Posterior vena cava (tissue), 2 donors: ENCODE results near the gene CEP128. TPM values are rescaled to one million over a fixed set of nuclear protein-coding genes. Genes with fewer than 3 reads are reported as not detected.

Source experiments
- DNase-seq: peaks from one replicate; pipeline ENCODE4 v3.0.0-alpha.2; 2020; ENCODE audit warnings: low spot score
- intact Hi-C, 2 donors: fragments of 100-400 bp; cut with DNase I; formaldehyde crosslinking; loops; one replicate each; pipeline versions ENCODE4 v1.14.1 to v1.14.2; 2022 to 2023
- total RNA-seq, 2 donors: library from RNA; stranded (reverse); fragmentation: NEBNext Ultra II Directional; extraction: Animal tissue kit (Norgen Biotek cat#: 25700); gene quantifications; one replicate each; pipeline ENCODE4 v1.2.1, GENCODE V29; 2021
- donor health status: DM: yes; HTN: yes; CAD: no.
- donor health status: DM: yes; HTN: yes; CAD: no.

CEP128 gene
- total RNA-seq, 2 donors from 2014 or later: 8.3 to 12.5 TPM

- intact Hi-C loops: no loop called here
- DNase-seq: no peak
These were observed 302.7 kb downstream of the CEP128 start for GRCh38 chr14:80638620-80639515.

DNA sequence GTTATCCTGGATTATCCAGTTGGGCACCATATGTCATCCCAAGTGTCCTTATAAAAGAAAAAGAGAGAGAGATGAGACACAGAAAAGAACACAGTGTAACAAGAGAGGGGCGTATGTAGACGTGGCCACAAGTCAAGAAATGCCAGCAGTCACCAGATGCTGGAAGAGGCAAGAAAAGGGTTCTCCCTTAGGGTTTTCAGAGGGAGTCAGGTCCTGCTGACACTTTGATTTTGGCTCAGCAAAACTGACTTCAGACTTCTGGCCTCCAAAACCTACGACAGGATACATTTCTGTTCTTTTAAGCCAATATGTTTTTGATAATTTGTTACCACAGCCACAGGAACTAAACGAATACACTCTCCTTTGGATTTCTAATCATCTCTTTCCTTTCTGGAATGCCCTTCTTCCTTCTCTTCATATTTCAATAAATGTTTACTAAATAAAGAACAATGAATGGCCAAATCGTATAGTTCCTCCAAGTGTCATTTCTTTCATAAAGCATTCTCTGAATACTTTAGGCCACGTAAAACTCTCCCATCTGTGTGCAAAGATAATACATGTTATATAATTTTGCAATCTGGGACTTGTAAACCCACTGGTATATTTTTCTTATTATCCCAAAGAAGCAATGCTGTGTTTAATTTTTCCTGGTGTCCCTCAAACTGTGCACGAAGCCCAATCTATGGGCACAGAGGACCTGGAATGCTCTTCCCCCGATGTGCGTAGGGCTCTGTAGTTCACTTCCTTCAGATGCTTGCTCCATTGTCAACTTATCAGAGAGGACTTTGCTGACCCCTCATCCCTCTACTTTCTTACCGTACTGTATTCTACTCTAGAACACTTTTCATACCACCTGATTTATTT is 303.6 kb downstream of the CEP128 start:
- intact Hi-C loops: no loop called here
- no peak for DNase-seq

GRCh38 chr14:80636071-80636470 is 305.5 kb downstream of the CEP128 start:
- no peak for DNase-seq
- intact Hi-C loops: no loop called here

GRCh38 chr14:80634106-80634758 is 307.3 kb downstream of the CEP128 start:
- intact Hi-C loops: no loop called here

GRCh38 chr14:80629606-80630005 is 311.9 kb downstream of the CEP128 start:
- DNase-seq: no peak
- intact Hi-C loops: no loop called here

More at GRCh38 chr14:80634106-80634758, 307.3 kb downstream of the CEP128 start:
- DNase-seq: no peak

- DNase-seq: no peak
- intact Hi-C loops: no loop called here
These were observed 313.0 kb downstream of the CEP128 start for GRCh38 chr14:80628547-80628946.

DNA sequence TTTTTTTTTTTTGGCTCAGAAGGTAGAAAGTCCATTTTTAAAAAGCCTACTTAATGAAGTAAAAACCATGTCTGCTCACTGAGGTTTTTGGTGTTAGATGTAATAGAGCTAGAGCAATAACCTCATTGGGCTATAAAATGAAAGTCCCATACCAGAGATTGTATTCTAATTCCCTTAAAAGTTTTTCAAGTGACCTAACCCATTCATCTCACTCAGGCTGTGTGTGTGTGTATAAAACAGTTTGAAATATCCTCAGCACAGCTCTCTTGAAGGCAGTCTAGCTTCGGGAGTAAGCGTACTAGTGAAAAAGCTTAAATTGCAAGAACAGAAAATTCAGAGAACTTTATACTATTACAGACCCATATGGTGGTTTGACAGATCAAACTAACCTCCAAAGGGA is 313.8 kb downstream of the CEP128 start:
- intact Hi-C loops: no loop called here
- DNase-seq: no peak

DNA sequence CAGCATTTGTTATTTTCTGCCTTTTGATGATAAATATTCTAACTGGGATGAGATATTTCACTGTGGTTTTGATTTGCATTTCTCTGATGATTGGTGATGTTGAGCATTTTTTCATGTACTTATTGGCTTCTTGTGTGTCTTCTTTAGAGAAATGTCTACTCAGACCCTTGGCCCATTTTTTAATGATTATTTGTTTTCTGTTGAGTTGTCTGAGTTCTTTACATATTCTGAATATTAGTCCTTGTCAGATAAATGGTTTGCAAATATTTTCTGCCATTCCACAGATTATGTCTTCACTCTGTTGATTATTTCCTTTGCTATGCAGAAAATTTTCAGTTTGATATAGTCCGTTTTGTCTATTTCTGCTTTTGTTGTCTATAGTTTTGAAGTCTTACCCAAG is 317.0 kb downstream of the CEP128 start:
- no peak for DNase-seq
- intact Hi-C loops: no loop called here

DNA sequence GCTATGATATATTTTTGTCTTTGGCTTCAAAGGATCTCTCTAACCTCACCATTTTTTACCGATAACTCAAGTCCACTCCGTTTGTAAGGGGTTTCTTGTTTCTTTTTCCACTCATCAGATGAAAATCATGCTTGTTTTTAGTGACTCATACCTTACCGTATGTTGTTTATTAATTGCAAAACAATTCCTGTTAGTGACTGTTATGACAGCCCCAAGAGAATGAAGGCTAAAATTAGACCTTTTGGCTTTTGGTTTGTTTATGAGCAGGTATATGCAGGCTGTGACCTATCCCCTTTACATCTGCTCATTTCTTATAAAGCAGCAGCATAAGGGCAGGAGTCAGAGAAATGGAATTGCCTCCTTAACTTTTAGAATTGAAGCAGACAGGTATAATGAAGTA is 319.8 kb downstream of the CEP128 start:
- intact Hi-C loops: no loop called here
- DNase-seq: no peak

DNA sequence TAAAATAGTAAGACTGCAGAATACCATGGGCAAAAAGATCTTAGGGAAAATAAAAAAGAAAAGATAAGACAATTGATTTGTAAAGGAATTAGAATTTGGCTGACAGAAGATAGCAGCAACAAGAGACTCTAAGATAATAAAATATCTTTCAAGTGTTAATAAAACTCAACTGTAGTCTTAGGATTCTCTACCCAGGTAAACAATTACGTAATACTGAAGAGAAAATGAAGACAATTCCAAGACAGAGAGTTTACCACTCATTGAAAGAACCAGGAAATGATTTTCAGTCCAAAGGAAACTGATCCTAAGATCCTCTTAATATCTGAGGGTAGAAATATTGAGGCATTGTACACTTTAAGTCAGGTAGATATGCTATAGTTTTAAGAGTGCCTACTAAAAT is 321.1 kb downstream of the CEP128 start:
- no peak for DNase-seq
- intact Hi-C loops: no loop called here

- intact Hi-C loops: no loop called here
- DNase-seq: no peak
These were observed 322.7 kb downstream of the CEP128 start for GRCh38 chr14:80618751-80619329.

DNA sequence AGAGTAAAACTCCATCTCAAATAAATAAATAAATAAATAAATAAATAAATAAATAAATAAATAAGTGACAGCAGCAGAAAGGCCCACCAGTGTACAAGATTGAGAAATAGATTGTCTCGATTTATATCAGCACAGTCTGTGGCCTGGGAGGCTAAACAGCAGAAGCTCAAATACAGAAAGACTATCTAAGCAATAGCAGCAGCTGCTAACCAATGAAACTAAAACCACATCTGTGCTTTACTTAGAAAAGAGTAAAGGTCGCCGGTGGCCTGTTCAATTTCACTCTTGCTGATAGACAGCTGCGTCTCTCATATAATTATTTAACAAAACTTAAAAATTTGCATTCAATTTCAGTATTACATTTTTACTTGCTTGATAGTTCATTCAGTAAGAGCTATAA is 325.7 kb downstream of the CEP128 start:
- intact Hi-C loops: no loop called here
- no peak for DNase-seq

GRCh38 chr14:80609055-80609454 is 332.5 kb downstream of the CEP128 start:
- DNase-seq: no peak
- intact Hi-C loops: loop anchor here in 1 of 2 donors (10.0 kb wide), 1 partner anchor 1996 kb away; no protein-coding TSS in a partner anchor

GRCh38 chr14:80608563-80608962 is 333.0 kb downstream of the CEP128 start:
- DNase-seq: no peak
- intact Hi-C loops: loop anchor here in 1 of 2 donors (10.0 kb wide), 1 partner anchor 1996 kb away; no protein-coding TSS in a partner anchor

DNA sequence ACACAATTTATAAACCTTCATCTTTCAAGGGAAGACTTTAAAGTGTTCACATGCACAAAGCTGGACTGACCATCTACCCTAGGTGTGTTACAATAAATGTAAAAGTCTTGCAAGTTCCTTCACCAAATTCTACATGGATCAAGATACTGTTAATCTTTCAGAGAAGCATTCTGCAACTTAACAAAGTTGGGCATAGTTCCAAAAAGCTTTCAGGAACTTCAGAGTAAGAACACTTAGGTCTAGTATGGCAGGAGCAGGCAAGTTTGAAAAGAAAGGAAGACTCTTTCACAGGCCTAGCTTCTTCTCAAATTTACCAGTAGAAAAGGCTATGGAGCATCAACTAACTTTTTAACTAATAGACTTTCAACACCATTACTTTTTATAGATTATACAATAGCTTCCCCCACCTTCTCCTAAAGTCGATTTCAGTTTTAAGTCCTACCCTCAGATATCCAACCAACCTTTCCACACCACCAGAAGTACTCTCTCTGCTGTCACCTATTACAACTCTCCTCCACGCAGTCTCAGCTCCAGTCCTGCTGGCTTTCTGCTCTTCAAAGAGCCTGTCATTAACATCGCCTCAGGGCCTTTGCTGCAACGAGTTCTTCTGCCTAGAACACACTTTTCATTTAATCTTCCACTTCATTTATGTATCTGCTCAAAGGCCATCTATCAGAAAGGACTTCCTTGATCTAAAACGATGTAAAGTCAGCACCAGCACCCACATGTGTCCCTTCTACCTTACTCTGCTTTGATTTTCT is 333.9 kb downstream of the CEP128 start:
- DNase-seq: no peak
- intact Hi-C loops: loop anchor here in 1 of 2 donors (10.0 kb wide), 1 partner anchor 1997 kb away; no protein-coding TSS in a partner anchor

DNA sequence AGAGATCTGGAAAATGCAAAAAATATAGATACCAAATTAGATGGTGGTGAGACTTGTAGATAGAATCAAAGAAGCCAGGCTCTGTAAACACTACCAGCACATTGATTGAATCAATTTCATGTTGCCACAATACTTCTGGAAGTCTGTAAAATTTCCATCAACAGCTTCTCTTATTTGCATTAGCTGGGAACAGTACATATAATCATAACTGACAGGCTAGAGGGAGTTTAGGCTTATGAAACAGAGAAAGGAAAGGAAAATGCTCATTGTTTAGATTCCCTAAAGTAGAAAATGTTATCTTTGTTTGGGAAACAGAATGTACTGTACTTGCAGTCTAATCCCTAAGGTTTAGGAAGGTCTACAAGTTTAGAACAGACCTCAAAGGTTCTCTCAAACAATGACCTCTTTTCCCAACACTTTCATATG is 335.2 kb downstream of the CEP128 start:
- intact Hi-C loops: loop anchor here in 1 of 2 donors (10.0 kb wide), 1 partner anchor 1998 kb away; no protein-coding TSS in a partner anchor
- no peak for DNase-seq

GRCh38 chr14:80605536-80605935 is 336.0 kb downstream of the CEP128 start:
- DNase-seq: no peak
- intact Hi-C loops: loop anchor here in 1 of 2 donors (10.0 kb wide), 1 partner anchor 1999 kb away; no protein-coding TSS in a partner anchor

GRCh38 chr14:80602946-80603345 is 338.6 kb downstream of the CEP128 start:
- no peak for DNase-seq
- intact Hi-C loops: loop anchor here in 1 of 2 donors (10.0 kb wide), 1 partner anchor 2002 kb away; no protein-coding TSS in a partner anchor
